A549 (cell line): ENCODE data around the gene ZFHX3. TPM values are rescaled to one million over a fixed set of nuclear protein-coding genes. Genes with fewer than 3 reads are reported as not detected.

Source experiments
- ATAC-seq, 2 experiments: fragments of 200-7000 bp in 1 of 2; fragments of >200 bp in 1 of 2; cut with Nextera tagmentation in 1 of 2; cut with Tn5 transposase in 1 of 2; 3 replicates each; pipeline versions ENCODE4 v1.8.0 to v1.9.1; 2018 to 2020; ENCODE audit warnings: mild to moderate bottlenecking in 1 of 2, moderate library complexity in 1 of 2
- CTCF ChIA-PET: fragments of 300-600 bp; sonication (Branson Sonifier 250); formaldehyde crosslinking; extraction: SDS; loops from one replicate; lab custom pipeline; 2021; ENCODE audit warnings: antibody characterized with exemption, inconsistent platforms; lab: Yijun Ruan, JAX
- POLR2A ChIA-PET: fragments of 350-600 bp; formaldehyde crosslinking; extraction: SDS; loops from one replicate; lab custom pipeline; 2021; ENCODE audit warnings: antibody characterized with exemption, inconsistent platforms; lab: Yijun Ruan, JAX
- DNase-seq, 2 experiments: peaks; one replicate each; pipeline versions ENCODE4 v3.0.0 to v3.0.0-alpha.2; 2011 to 2016; ENCODE audit warnings: low read depth in 1 of 2, low spot score in 1 of 2
- FAIRE-seq: peaks from 2 replicates; lab custom pipeline; 2011; peaks lifted over from hg19 to GRCh38; lab: Jason Lieb, UNC
- H3K27ac ChIP-seq, 2 experiments: fragments of >200 bp; sonication (Bioruptor Twin); formaldehyde crosslinking; 3 replicates each; pipeline ENCODE4 v1.5.1; 2016 to 2017
- H3K4me1 ChIP-seq: fragments of >200 bp; sonication (Bioruptor Twin); formaldehyde crosslinking; 3 replicates; pipeline ENCODE4 v1.6.1; 2016
- H3K4me2 ChIP-seq: fragments of >200 bp; sonication (Bioruptor Twin); formaldehyde crosslinking; 3 replicates; pipeline ENCODE4 v1.6.1; 2016
- H3K4me3 ChIP-seq: fragments of >200 bp; sonication (Bioruptor Twin); formaldehyde crosslinking; 3 replicates; pipeline ENCODE4 v1.5.1; 2016
- H3K9me3 ChIP-seq: fragments of >200 bp; sonication (Bioruptor Twin); formaldehyde crosslinking; 3 replicates; pipeline ENCODE4 v1.6.1; 2016
- EHMT2 ChIP-seq: fragments of 200-600 bp; sonication (generic); IDR thresholded peaks from 2 replicates; pipeline ENCODE4 v1.6.1; 2016; ENCODE audit warnings: antibody characterized with exemption, low read depth, mild to moderate bottlenecking, moderate library complexity
- FOSB ChIP-seq: fragments of 250-450 bp; sonication (Bioruptor Pico); IDR thresholded peaks from 2 replicates; pipeline ENCODE4 v1.5.0; 2020; ENCODE audit warnings: mild to moderate bottlenecking, moderate library complexity
- FOSL2 ChIP-seq, 2 experiments: fragments of 450-650 bp in 1 of 2; fragments of >200 bp in 1 of 2; sonication (Bioruptor Twin) in 1 of 2; formaldehyde crosslinking; IDR thresholded peaks; 2 replicates each; pipeline versions ENCODE4 v1.5.0 to v1.6.1; 2016 to 2020; ENCODE audit warnings: mild to moderate bottlenecking in 1 of 2, moderate library complexity in 1 of 2
- FOXS1 ChIP-seq: fragments of 250-450 bp; sonication (Bioruptor Pico); IDR thresholded peaks from 2 replicates; pipeline ENCODE4 v1.5.0; 2020; ENCODE audit warnings: mild to moderate bottlenecking, moderate library complexity
- HDAC2 ChIP-seq: fragments of 200-600 bp; sonication (generic); IDR thresholded peaks from 2 replicates; pipeline ENCODE4 v1.6.1; 2016
- HOXA7 ChIP-seq: fragments of 250-450 bp; sonication (Bioruptor Pico); IDR thresholded peaks from 2 replicates; pipeline ENCODE4 v1.5.0; 2020; ENCODE audit warnings: mild to moderate bottlenecking, moderate library complexity
- HOXB13 ChIP-seq: fragments of 250-450 bp; sonication (Bioruptor Pico); IDR thresholded peaks from 2 replicates; pipeline ENCODE4 v1.5.0; 2020; ENCODE audit warnings: low read depth, mild to moderate bottlenecking, moderate library complexity
- HOXB5 ChIP-seq: fragments of 250-450 bp; sonication (Bioruptor Pico); IDR thresholded peaks from 2 replicates; pipeline ENCODE4 v1.5.0; 2020; ENCODE audit warnings: mild to moderate bottlenecking, moderate library complexity
- JUN ChIP-seq, 2 experiments: fragments of >200 bp; sonication (Bioruptor Twin); formaldehyde crosslinking; IDR thresholded peaks; 2 replicates in 1 of 2; 3 replicates in 1 of 2; pipeline ENCODE4 v1.6.1; 2016 to 2017
- KDM1A ChIP-seq: fragments of 200-600 bp; sonication (generic); IDR thresholded peaks from 2 replicates; pipeline ENCODE4 v1.6.1; 2016; ENCODE audit warnings: low read depth, mild to moderate bottlenecking
- MYC ChIP-seq: IDR thresholded peaks from 2 replicates; pipeline ENCODE4 v1.6.1; 2012; ENCODE audit warnings: mild to moderate bottlenecking, inconsistent platforms, low read length, improper control_type of control experiment, borderline replicate concordance
- NPAS2 ChIP-seq: fragments of 250-450 bp; sonication (Bioruptor Pico); IDR thresholded peaks from 2 replicates; pipeline ENCODE4 v1.8.0; 2022; ENCODE audit warnings: mild to moderate bottlenecking, moderate library complexity, borderline replicate concordance
- PBX3 ChIP-seq: IDR thresholded peaks from 2 replicates; pipeline ENCODE4 v1.6.1; 2012
- RARB ChIP-seq: fragments of 250-450 bp; sonication (Bioruptor Pico); IDR thresholded peaks from 2 replicates; pipeline ENCODE4 v1.8.0; 2021; ENCODE audit warnings: mild to moderate bottlenecking, moderate library complexity
- RCOR1 ChIP-seq: fragments of 150-350 bp; IDR thresholded peaks from 2 replicates; pipeline ENCODE4 v1.6.1; 2014; ENCODE audit warnings: antibody characterized with exemption, low read length, low read depth
- SMC3 ChIP-seq: fragments of >200 bp; sonication (Bioruptor Twin); formaldehyde crosslinking; IDR thresholded peaks from 3 replicates; pipeline ENCODE4 v1.6.1; 2018; ENCODE audit warnings: inconsistent platforms
- TP53 ChIP-seq: fragments of 250-450 bp; sonication (Bioruptor Pico); IDR thresholded peaks from 2 replicates; pipeline ENCODE4 v1.5.0; 2021; ENCODE audit warnings: mild to moderate bottlenecking, moderate library complexity
- ZFP36 ChIP-seq: fragments of 450-650 bp; IDR thresholded peaks from 2 replicates; pipeline ENCODE4 v1.6.1; 2014; ENCODE audit warnings: borderline replicate concordance; ENCODE audit not compliant: partially characterized antibody
- ZNF302 ChIP-seq: fragments of 250-450 bp; sonication (Bioruptor Pico); IDR thresholded peaks from 2 replicates; pipeline ENCODE4 v1.9.0; 2021; ENCODE audit warnings: inconsistent platforms, mild to moderate bottlenecking, moderate library complexity
- ZSCAN20 ChIP-seq: fragments of 250-450 bp; sonication (Bioruptor Pico); IDR thresholded peaks from 2 replicates; pipeline ENCODE4 v1.8.0; 2022; ENCODE audit warnings: mild to moderate bottlenecking, moderate library complexity
- WGBS: methylation state at CpG from one replicate; pipeline ENCODE4 v1.1.6; 2017; ENCODE audit errors: missing lambda C conversion rate; 5-methylcytosine and 5-hydroxymethylcytosine counted together
- polyA plus RNA-seq, 4 experiments: library from polyadenylated mRNA; depleted of rRNA in 3 of 4; stranded (reverse); fragments of >200 nt; fragmentation: RNase III in 1 of 4; extraction: RNeasy Plus Mini Kit Qiagen cat#74134 plus additional on column Dnase treatment in 1 of 4; gene quantifications; 2 replicates in 3 of 4; 3 replicates in 1 of 4; pipeline ENCODE4 v1.2.3, GENCODE V29; 2011 to 2017
- TF ChIP-seq, protein P1 (sequence below): fragments of 450-650 bp; IDR thresholded peaks from 2 replicates; pipeline ENCODE4 v1.6.1; 2014; ENCODE audit warnings: antibody characterized with exemption
- TF ChIP-seq, protein P2 (sequence below): IDR thresholded peaks from 2 replicates; pipeline ENCODE4 v1.6.1; 2012

The ZFHX3 gene
- polyA plus RNA-seq, 2 of the 4 experiments (the other 2 are of a cell fraction): 3.9 to 6.5 TPM

- no peaks in the 10 kb centered on the region for H3K9me3 ChIP-seq
- ChIA-PET CTCF (interaction anchor here (0.5 to 2.2 kb wide), 4 partner anchors 76 to 135 kb away, joined by 3 to 7 read pairs (median 3); no protein-coding TSS in a partner anchor), POLR2A (no interaction called here)
- H3K4me3 ChIP-seq: no peak overlapping the region
- H3K27ac ChIP-seq: no peak overlapping the region
- no peak for ATAC-seq
- 92% methylated on average over 5 of the region's 5 CpGs for WGBS
- no peak overlapping the region for H3K4me2 ChIP-seq
- FAIRE-seq: no peak
- no peak for DNase-seq
- no peak for TF ChIP-seq FOXS1 (CRISPR knock-in tag)
- TF ChIP-seq SMC3: no peak
- no peak for TF ChIP-seq HDAC2
- TF ChIP-seq, all 56 proteins: peak for 0
- H3K4me1 ChIP-seq: peaks cover 31% of the 10 kb centered on the region
These were observed 122.3 kb downstream of the ZFHX3 start for GRCh38 chr16:72925631-72925979.

DNA sequence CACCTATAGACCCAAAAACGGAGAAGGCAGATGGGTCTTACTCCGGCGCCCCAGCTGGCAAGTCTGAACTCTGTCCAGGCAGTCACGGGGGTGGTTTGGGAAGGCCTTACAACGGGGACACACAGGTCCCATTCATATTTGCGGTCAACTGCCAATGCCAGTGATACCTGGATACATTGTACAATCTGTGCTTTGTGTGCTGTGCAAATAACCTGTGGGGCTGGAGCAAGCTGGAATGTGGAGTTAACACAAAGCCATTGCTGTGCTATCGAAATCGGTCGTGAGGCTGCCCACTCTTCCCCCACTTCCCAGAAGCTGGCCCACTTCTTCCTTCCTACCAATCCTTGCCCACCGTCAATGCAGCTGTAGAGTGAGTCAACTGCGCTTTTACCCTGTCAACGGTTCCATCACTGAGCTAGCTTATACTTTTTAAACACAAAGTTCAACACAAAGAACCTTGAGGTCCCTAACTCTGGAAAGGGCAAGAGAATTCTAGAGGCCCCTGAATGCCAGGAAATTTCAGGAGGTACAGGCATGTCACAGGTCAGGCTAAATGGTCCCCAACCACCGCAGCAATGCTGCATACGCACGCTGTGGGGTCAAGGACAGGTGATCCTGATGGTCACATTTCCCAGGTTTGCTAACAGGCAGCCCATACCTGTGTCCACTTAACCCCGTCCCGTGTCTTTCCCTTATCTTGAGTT lies 122.8 kb downstream of the ZFHX3 start:
- CTCF ChIA-PET: interaction anchor here (1.1 to 2.2 kb wide), 3 partner anchors 76 to 126 kb away, joined by 3 to 7 read pairs (median 3); no protein-coding TSS in a partner anchor
- Histone ChIP-seq H3K4me3 (no peak overlapping the region), H3K4me2 (no peak overlapping the region), H3K27ac (no peak overlapping the region), H3K9me3 (no peaks in the 10 kb centered on the region), H3K4me1 (peaks cover 31% of the 10 kb centered on the region)
- POLR2A ChIA-PET: no interaction called here
- no peak for TF ChIP-seq PBX3
- no peak for TF ChIP-seq RCOR1
- TF ChIP-seq FOXS1 (CRISPR knock-in tag): no peak
- no peak for TF ChIP-seq RARB (CRISPR knock-in tag)
- TF ChIP-seq HOXA7 (CRISPR knock-in tag): no peak
- TF ChIP-seq FOSL2 (IDR thresholded peaks at IDR 0.05): no peak
- TF ChIP-seq FOSL2 (CRISPR knock-in tag; IDR thresholded peaks at IDR 0.05): no peak
- no peak for TF ChIP-seq TP53 (CRISPR knock-in tag)
- no peak for TF ChIP-seq ZFP36
- TF ChIP-seq, protein P1, sequence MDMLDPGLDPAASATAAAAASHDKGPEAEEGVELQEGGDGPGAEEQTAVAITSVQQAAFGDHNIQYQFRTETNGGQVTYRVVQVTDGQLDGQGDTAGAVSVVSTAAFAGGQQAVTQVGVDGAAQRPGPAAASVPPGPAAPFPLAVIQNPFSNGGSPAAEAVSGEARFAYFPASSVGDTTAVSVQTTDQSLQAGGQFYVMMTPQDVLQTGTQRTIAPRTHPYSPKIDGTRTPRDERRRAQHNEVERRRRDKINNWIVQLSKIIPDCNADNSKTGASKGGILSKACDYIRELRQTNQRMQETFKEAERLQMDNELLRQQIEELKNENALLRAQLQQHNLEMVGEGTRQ: no peak
- TF ChIP-seq HOXB13 (CRISPR knock-in tag): no peak
- FAIRE-seq (no peak), ATAC-seq (no peak), DNase-seq (no peak)
- 92% methylated on average over 17 of the region's 17 CpGs for WGBS

GRCh38 chr16:72924537-72924926 lies 123.4 kb downstream of the ZFHX3 start:
- FAIRE-seq (no peak), ATAC-seq (no peak), DNase-seq (no peak)
- CTCF ChIA-PET: interaction anchor here (2.2 kb wide), 1 partner anchor 92 kb away, joined by 7 read pairs; no protein-coding TSS in a partner anchor
- POLR2A ChIA-PET: no interaction called here
- TF ChIP-seq ZFP36: no peak
- TF ChIP-seq KDM1A: no peak
- 93% methylated on average over 9 of the region's 9 CpGs for WGBS
- peaks cover 29% of the 10 kb centered on the region for H3K4me1 ChIP-seq
- H3K27ac ChIP-seq: no peak overlapping the region
- no peak overlapping the region for H3K4me2 ChIP-seq
- H3K4me3 ChIP-seq: no peak overlapping the region
- H3K9me3 ChIP-seq: no peaks in the 10 kb centered on the region

- Histone ChIP-seq H3K4me2 (no peak overlapping the region), H3K4me1 (peaks cover 23% of the 10 kb centered on the region), H3K27ac (no peak overlapping the region), H3K4me3 (no peak overlapping the region), H3K9me3 (no peaks in the 10 kb centered on the region)
- POLR2A ChIA-PET: no interaction called here
- FAIRE-seq (no peak), DNase-seq (no peak), ATAC-seq (no peak)
- 91% methylated on average over 11 of the region's 11 CpGs for WGBS
- TF ChIP-seq SMC3 (no peak), FOSB (CRISPR knock-in tag) (no peak), FOSL2 (IDR thresholded peaks at IDR 0.05) (no peak), FOSL2 (CRISPR knock-in tag; IDR thresholded peaks at IDR 0.05) (no peak), HOXB5 (CRISPR knock-in tag) (no peak), ZNF302 (no peak), HDAC2 (no peak), EHMT2 (no peak), NPAS2 (CRISPR knock-in tag) (no peak), ZSCAN20 (CRISPR knock-in tag) (no peak), TP53 (CRISPR knock-in tag) (no peak), JUN (IDR thresholded peaks at IDR 0.05) (no peak), MYC (no peak), HOXA7 (CRISPR knock-in tag) (no peak)
- TF ChIP-seq, protein P2, sequence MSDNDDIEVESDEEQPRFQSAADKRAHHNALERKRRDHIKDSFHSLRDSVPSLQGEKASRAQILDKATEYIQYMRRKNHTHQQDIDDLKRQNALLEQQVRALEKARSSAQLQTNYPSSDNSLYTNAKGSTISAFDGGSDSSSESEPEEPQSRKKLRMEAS: no peak
- CTCF ChIA-PET: interaction anchor here (0.6 to 1.7 kb wide), 4 partner anchors 8 to 91 kb away, joined by 3 to 4 read pairs (median 4); no protein-coding TSS in a partner anchor
These were observed 124.2 kb downstream of the ZFHX3 start for GRCh38 chr16:72923757-72924156.
